H1 (cell line): ENCODE results near the gene UQCC3. TPM values are rescaled to one million over a fixed set of nuclear protein-coding genes. Genes with fewer than 3 reads are reported as not detected.
A peak's percentile ranks its signal among the peaks of the same experiment; 100 is the strongest.

Experiments
- CTCF ChIA-PET: fragments of 300-600 bp; sonication (Branson Sonifier 250); formaldehyde crosslinking; loops from one replicate; lab custom pipeline; 2021; ENCODE audit not compliant: partially characterized antibody; lab: Charles Lee
- POLR2A ChIA-PET: fragments of 300-600 bp; sonication (Branson Sonifier 250); formaldehyde crosslinking; loops from one replicate; lab custom pipeline; 2021; ENCODE audit warnings: inconsistent platforms; ENCODE audit not compliant: partially characterized antibody; lab: Charles Lee
- DNase-seq, 2 experiments: peaks; one replicate each; pipeline versions ENCODE4 v3.0.0 to v3.0.0-alpha.2; 2010 to 2022; ENCODE audit warnings: low spot score in 2 of 2, low read depth in 1 of 2, mixed read lengths in 1 of 2
- FAIRE-seq: peaks from 2 replicates; lab custom pipeline; 2011; peaks lifted over from hg19 to GRCh38; lab: Jason Lieb, UNC
- H2AFZ ChIP-seq: 2 replicates; pipeline ENCODE4 v1.8.1; 2012; ENCODE audit warnings: low read length, inconsistent platforms
- H2AK5ac ChIP-seq: 2 replicates; pipeline ENCODE4 v1.6.1; 2013; ENCODE audit warnings: low read depth, low read length
- H2BK120ac ChIP-seq: replicated peaks from 2 replicates; pipeline ENCODE3; 2013; ENCODE audit warnings: low read depth, low read length, inconsistent platforms
- H2BK12ac ChIP-seq: 2 replicates; pipeline ENCODE4 v1.6.1; 2013; ENCODE audit warnings: low read depth, low read length
- H2BK15ac ChIP-seq: 2 replicates; pipeline ENCODE4 v1.6.1; 2013; ENCODE audit warnings: low read length
- H2BK20ac ChIP-seq: 2 replicates; pipeline ENCODE4 v1.6.1; 2013; ENCODE audit warnings: low read length
- H2BK5ac ChIP-seq: 2 replicates; pipeline ENCODE4 v1.6.1; 2013; ENCODE audit warnings: low read depth, low read length
- H3K14ac ChIP-seq: 2 replicates; pipeline ENCODE4 v1.6.1; 2013; ENCODE audit warnings: inconsistent platforms; ENCODE audit not compliant: insufficient read length
- H3K18ac ChIP-seq: 2 replicates; pipeline ENCODE4 v1.6.1; 2013; ENCODE audit warnings: low read length; ENCODE audit errors: extremely low read depth
- H3K23ac ChIP-seq: 2 replicates; pipeline ENCODE4 v1.6.1; 2013; ENCODE audit warnings: inconsistent platforms; ENCODE audit not compliant: insufficient read length
- H3K23me2 ChIP-seq: 2 replicates; pipeline ENCODE4 v1.6.1; 2013; ENCODE audit warnings: low read depth, low read length
- H3K27ac ChIP-seq: 2 replicates; pipeline ENCODE4 v1.6.1; 2011; ENCODE audit warnings: low read depth, low read length, inconsistent platforms
- H3K27me3 ChIP-seq, 4 experiments: replicated peaks in 1 of 4; 1 replicate in 1 of 4; 2 replicates in 3 of 4; pipeline versions ENCODE4 v1.6.1 to v1.8.1; 2011 to 2013; ENCODE audit warnings: low read length in 3 of 4, mild to moderate bottlenecking in 3 of 4, inconsistent platforms in 2 of 4, mixed read lengths in 2 of 4, moderate library complexity in 1 of 4; ENCODE audit not compliant: control insufficient read depth in 3 of 4, insufficient read depth in 3 of 4; ENCODE audit errors: extremely low read depth in 1 of 4
- H3K36me3 ChIP-seq, 4 experiments: 2 replicates each; pipeline versions ENCODE4 v1.6.1 to v1.8.1; 2011 to 2013; ENCODE audit warnings: mild to moderate bottlenecking in 4 of 4, low read length in 3 of 4, moderate library complexity in 2 of 4, control low read depth in 1 of 4, inconsistent platforms in 1 of 4; ENCODE audit not compliant: insufficient read depth in 4 of 4, control insufficient read depth in 2 of 4
- H3K4ac ChIP-seq: replicated peaks from 2 replicates; pipeline ENCODE3; 2013; ENCODE audit warnings: low read length, low read depth, mixed read lengths, inconsistent platforms; ENCODE audit not compliant: insufficient read length
- H3K4me1 ChIP-seq, 4 experiments: replicated peaks in 1 of 4; 1 replicate in 1 of 4; 2 replicates in 3 of 4; pipeline versions ENCODE4 v1.6.1 to v1.8.1; 2011 to 2013; ENCODE audit warnings: low read length in 3 of 4, inconsistent platforms in 2 of 4, mixed read lengths in 1 of 4; ENCODE audit not compliant: insufficient read depth in 4 of 4, control insufficient read depth in 3 of 4
- H3K4me2 ChIP-seq, 2 experiments: 2 replicates each; pipeline versions ENCODE4 v1.6.1 to v1.8.1; 2011 to 2013; ENCODE audit warnings: low read depth in 2 of 2, low read length in 2 of 2, control low read depth in 1 of 2, inconsistent platforms in 1 of 2, mild to moderate bottlenecking in 1 of 2; ENCODE audit not compliant: insufficient read depth in 1 of 2
- H3K4me3 ChIP-seq, 4 experiments: fragments of 200-600, 300-600 bp in 1 of 4; sonication (generic), shearing (Covaris generic), sonication (Bioruptor Twin) in 1 of 4; 2 replicates each; pipeline versions ENCODE4 v1.5.1 to v1.8.1; 2011 to 2016; ENCODE audit warnings: low read length in 4 of 4, low read depth in 3 of 4, control low read depth in 2 of 4, inconsistent platforms in 2 of 4, mild to moderate bottlenecking in 2 of 4, mixed read lengths in 1 of 4, moderate library complexity in 1 of 4; ENCODE audit not compliant: insufficient read depth in 2 of 4; ENCODE audit errors: extremely low read depth in 1 of 4
- H3K56ac ChIP-seq: replicated peaks from 2 replicates; pipeline ENCODE3; 2013; ENCODE audit warnings: low read depth, mild to moderate bottlenecking, mixed read lengths, low read length, inconsistent platforms; ENCODE audit not compliant: insufficient read length
- H3K79me1 ChIP-seq: 2 replicates; pipeline ENCODE4 v1.6.1; 2013; ENCODE audit warnings: low read depth, low read length, control low read depth
- H3K79me2 ChIP-seq, 2 experiments: 2 replicates each; pipeline versions ENCODE4 v1.6.1 to v1.8.1; 2012 to 2013; ENCODE audit warnings: low read length in 2 of 2, mild to moderate bottlenecking in 2 of 2, inconsistent platforms in 1 of 2; ENCODE audit not compliant: insufficient read depth in 2 of 2, control insufficient read depth in 1 of 2
- H3K9ac ChIP-seq, 4 experiments: replicated peaks in 1 of 4; 1 replicate in 1 of 4; 2 replicates in 3 of 4; pipeline versions ENCODE4 v1.6.1 to v1.8.1; 2011 to 2013; ENCODE audit warnings: low read depth in 3 of 4, low read length in 3 of 4, control low read depth in 2 of 4, mild to moderate bottlenecking in 2 of 4, moderate library complexity in 2 of 4, inconsistent platforms in 1 of 4; ENCODE audit errors: extremely low read depth in 1 of 4
- H3K9me3 ChIP-seq, 2 experiments: 2 replicates each; pipeline versions ENCODE4 v1.6.1 to v1.8.1; 2012 to 2013; ENCODE audit warnings: mild to moderate bottlenecking in 2 of 2, moderate library complexity in 2 of 2, control low read depth in 1 of 2, inconsistent platforms in 1 of 2, low read depth in 1 of 2, low read length in 1 of 2, mixed read lengths in 1 of 2; ENCODE audit not compliant: insufficient read depth in 2 of 2
- H4K20me1 ChIP-seq, 2 experiments: replicated peaks in 1 of 2; 2 replicates each; pipeline versions ENCODE3 to v1.8.1; 2011 to 2013; ENCODE audit warnings: inconsistent platforms in 2 of 2, low read length in 2 of 2, mild to moderate bottlenecking in 1 of 2; ENCODE audit not compliant: insufficient read depth in 2 of 2, control insufficient read depth in 1 of 2
- H4K5ac ChIP-seq: 2 replicates; pipeline ENCODE4 v1.6.1; 2013; ENCODE audit warnings: low read length, low read depth, mixed read lengths, inconsistent platforms; ENCODE audit not compliant: insufficient read length
- H4K8ac ChIP-seq: 2 replicates; pipeline ENCODE4 v1.8.0; 2013; ENCODE audit warnings: mild to moderate bottlenecking, moderate library complexity, low read length, inconsistent platforms; ENCODE audit not compliant: insufficient read depth; ENCODE audit errors: extremely low read depth
- H4K91ac ChIP-seq: replicated peaks from 2 replicates; pipeline ENCODE3; 2013; ENCODE audit warnings: low read length, mixed read lengths, inconsistent platforms; ENCODE audit not compliant: insufficient read length
- CBX5 ChIP-seq: fragments of 300-800, 300-1000 bp; sonication (generic); IDR thresholded peaks from 2 replicates; pipeline ENCODE4 v1.7.1; 2016; ENCODE audit warnings: antibody characterized with exemption, low read length, low read depth
- CTCF ChIP-seq, 3 experiments: IDR thresholded peaks; 1 replicate in 2 of 3; 2 replicates in 1 of 3; pipeline versions ENCODE4 v1.5.1 to v1.6.1; 2011; ENCODE audit warnings: low read length in 3 of 3, mild to moderate bottlenecking in 3 of 3, inconsistent platforms in 2 of 3, low read depth in 1 of 3, moderate library complexity in 1 of 3; ENCODE audit not compliant: insufficient read depth in 1 of 3; ENCODE audit errors: control extremely low read depth in 1 of 3
- MAFK ChIP-seq: IDR thresholded peaks from 2 replicates; pipeline ENCODE4 v1.6.1; 2012; ENCODE audit warnings: low read depth, mild to moderate bottlenecking, improper control_type of control experiment, low read length
- RAD21 ChIP-seq, 2 experiments: IDR thresholded peaks in 1 of 2; conservative IDR thresholded peaks in 1 of 2; 2 replicates each; pipeline ENCODE4 v1.6.1; 2011; ENCODE audit warnings: low read depth in 2 of 2, low read length in 2 of 2, improper control_type of control experiment in 1 of 2, inconsistent platforms in 1 of 2, mild to moderate bottlenecking in 1 of 2, moderate library complexity in 1 of 2
- SP2 ChIP-seq: IDR thresholded peaks from 2 replicates; pipeline ENCODE4 v1.6.1; 2012; ENCODE audit warnings: mild to moderate bottlenecking, low read length, inconsistent platforms
- ZNF274 ChIP-seq: IDR thresholded peaks from 2 replicates; pipeline ENCODE4 v1.7.0; 2012; ENCODE audit warnings: low read length, borderline replicate concordance; ENCODE audit errors: extremely low read depth
- WGBS, 2 experiments: shearing (Covaris generic) in 1 of 2; methylation state at CpG; one replicate each; pipeline versions ENCODE4 v1.1.6 to v1.1.7; 2013 to 2015; ENCODE audit warnings: low lambda C conversion rate in 2 of 2, mixed read lengths in 2 of 2, inconsistent platforms in 1 of 2, low coverage in 1 of 2, missing lambda C conversion rate in 1 of 2; ENCODE audit not compliant: insufficient replicate concordance in 2 of 2, insufficient coverage in 1 of 2, insufficient read length in 1 of 2; ENCODE audit errors: extremely low coverage in 1 of 2, missing lambda C conversion rate in 1 of 2; 5-methylcytosine and 5-hydroxymethylcytosine counted together
- polyA plus RNA-seq, 7 experiments: library from polyadenylated mRNA; depleted of rRNA in 3 of 7; stranded (reverse) in 5 of 7; unstranded in 2 of 7; fragments of >200 nt in 5 of 7; fragments of 200-250 nt in 2 of 7; gene quantifications; 1 replicate in 5 of 7; 2 replicates in 1 of 7; 4 replicates in 1 of 7; pipeline versions ENCODE4 v1.2.1 to v1.2.3, GENCODE V29; 2011 to 2013; ENCODE audit warnings: missing spikeins in 2 of 7, mixed read lengths in 2 of 7
- total RNA-seq: library from RNA; stranded (reverse); fragmentation: NEBNext Ultra II Directional; extraction: Animal tissue kit (Norgen Biotek cat#: 25700); gene quantifications from 2 replicates; pipeline ENCODE4 v1.2.1, GENCODE V29; 2021

Gene UQCC3
- total and polyA plus RNA-seq, 2 of the 8 experiments (the other 6 are each of a cell fraction or from before 2014, with no cell fraction given) = 14.2 to 15.7 TPM

- DNase-seq (no peak), FAIRE-seq (no peak)
- H4K8ac ChIP-seq = peak overlapping the region; percentile 76; the same call in 1 of the 2 replicates
- no peak overlapping the region for H2BK20ac ChIP-seq
- peaks cover 5 to 17% (median 7%) of the 10 kb centered on the region in 4 experiments; a peak in 5 of 8 replicates for H3K36me3 ChIP-seq
- H3K4ac ChIP-seq = no peak overlapping the region
- H2BK5ac ChIP-seq = no peak overlapping the region
- H4K20me1 ChIP-seq = peaks cover 0 to 1% of the 10 kb centered on the region in 2 experiments
- no peak overlapping the region for H2AFZ ChIP-seq
- peaks cover 3% of the 10 kb centered on the region; the same call in 1 of the 2 replicates for H3K23me2 ChIP-seq
- no peak overlapping the region for H3K56ac ChIP-seq
- H3K79me2 ChIP-seq = peaks cover 0 to 14% of the 10 kb centered on the region in 2 experiments; a peak in 2 of 4 replicates
- H3K9ac ChIP-seq = no peak overlapping the region
- H3K4me3 ChIP-seq = no peak overlapping the region
- peaks cover 2 to 8% (median 4%) of the 10 kb centered on the region in 4 experiments; a peak in 4 of 7 replicates for H3K4me1 ChIP-seq
- H2AK5ac ChIP-seq = no peak overlapping the region
- H4K91ac ChIP-seq = no peak overlapping the region
- H2BK12ac ChIP-seq = no peak overlapping the region
- 88% methylated on average over 4 of the region's 4 CpGs; no CpG with 5 or more reads in 1 of the 2 experiments for WGBS, 2 experiments
- ChIA-PET CTCF (interaction anchor here (0.6 to 8.2 kb wide), 18 partner anchors 9 to 1987 kb away, joined by 3 to 114 read pairs (median 5); partner anchors contain the start of genes BSCL2, C11orf98, GNG3 and LBHD1), POLR2A (interaction anchor here (0.6 to 61.4 kb wide), 13 partner anchors 11 to 200 kb away, joined by 3 to 2041 read pairs (median 5); partner anchors contain the start of genes BSCL2, C11orf98, CSKMT and EEF1G)
- H3K27ac ChIP-seq = no peak overlapping the region
- no peaks in the 10 kb centered on the region for H3K9me3 ChIP-seq
- no peak overlapping the region for H3K4me2 ChIP-seq
- H3K14ac ChIP-seq = no peak overlapping the region
- no peak overlapping the region for H3K23ac ChIP-seq
- H3K79me1 ChIP-seq = peaks cover 2% of the 10 kb centered on the region
- no peak overlapping the region for H2BK15ac ChIP-seq
- TF ChIP-seq CBX5 (no peak), ZNF274 (no peak), RAD21 (IDR thresholded peaks at IDR 0.05 in 1 of 2, conservative IDR thresholded peaks at IDR 0.05 in 1 of 2; ENCODE audit: low read depth in 2 of 2, low read length in 2 of 2) (peak; percentile 27 to 33; a peak in 2 of 4 replicates), SP2 (no peak), MAFK (no peak), CTCF (IDR thresholded peaks at IDR 0.05; ENCODE audit: control extremely low read depth in 1 of 3, insufficient read depth in 1 of 3, low read depth in 1 of 3, low read length in 3 of 3) (peak in 1 of 3 experiments; percentile 45; a peak in 2 of 4 replicates)
- no peak overlapping the region for H2BK120ac ChIP-seq
- H3K18ac ChIP-seq = no peak overlapping the region
- H3K27me3 ChIP-seq = no peaks in the 10 kb centered on the region
- H4K5ac ChIP-seq = no peak overlapping the region
These were observed 9.4 kb downstream of the UQCC3 start for GRCh38 chr11:62680825-62681240.
